KMS-11 (cell line): Measurements from ENCODE around the gene KL.

Experiments
- H2AFZ ChIP-seq: fragments of 200-600 bp; sonication (generic); 2 replicates; pipeline ENCODE4 v1.6.1; 2016; ENCODE audit warnings: antibody characterized with exemption, mixed run types, low read depth
- H3K27ac ChIP-seq: fragments of 200-600 bp; sonication (generic); 2 replicates; pipeline ENCODE4 v1.6.1; 2016; ENCODE audit warnings: mild to moderate bottlenecking, mixed run types
- H3K27me3 ChIP-seq: fragments of 200-600 bp; sonication (generic); 2 replicates; pipeline ENCODE4 v1.6.1; 2017; ENCODE audit warnings: mild to moderate bottlenecking, low read depth, mixed run types, moderate library complexity; ENCODE audit not compliant: insufficient read depth
- H3K36me3 ChIP-seq: fragments of 200-600 bp; sonication (generic); 2 replicates; pipeline ENCODE4 v1.6.1; 2017; ENCODE audit warnings: mild to moderate bottlenecking, mixed run types; ENCODE audit not compliant: insufficient read depth
- H3K4me1 ChIP-seq: fragments of 200-600 bp; sonication (generic); 2 replicates; pipeline ENCODE4 v1.6.1; 2016; ENCODE audit warnings: mild to moderate bottlenecking, low read depth, mixed run types; ENCODE audit not compliant: poor library complexity, severe bottlenecking
- H3K4me2 ChIP-seq: fragments of 200-600 bp; sonication (generic); 2 replicates; pipeline ENCODE4 v1.7.0; 2016; ENCODE audit warnings: mild to moderate bottlenecking, mixed run types
- H3K4me3 ChIP-seq: fragments of 200-600 bp; sonication (generic); IDR thresholded peaks from 2 replicates; pipeline ENCODE4 v1.6.1; 2017; ENCODE audit warnings: low read depth, low read length, mixed read lengths; ENCODE audit not compliant: insufficient read depth
- H3K79me2 ChIP-seq: fragments of 200-600 bp; sonication (generic); 2 replicates; pipeline ENCODE4 v1.6.1; 2016; ENCODE audit warnings: low read depth, mixed run types; ENCODE audit not compliant: insufficient read depth
- H3K9ac ChIP-seq: fragments of 200-600 bp; sonication (generic); 2 replicates; pipeline ENCODE4 v1.6.1; 2016; ENCODE audit warnings: mild to moderate bottlenecking, mixed run types
- H4K20me1 ChIP-seq: fragments of 200-600 bp; sonication (generic); 2 replicates; pipeline ENCODE4 v1.6.1; 2016; ENCODE audit warnings: mild to moderate bottlenecking, mixed run types; ENCODE audit not compliant: insufficient read depth
- CTCF ChIP-seq: fragments of 200-600 bp; sonication (generic); conservative IDR thresholded peaks from 2 replicates; pipeline ENCODE4 v1.6.1; 2017; ENCODE audit warnings: low read depth, mild to moderate bottlenecking, antibody characterized with exemption, low read length, moderate library complexity, mixed read lengths

Gene KL

GRCh38 chr13:32993145-32993544, 23.1 kb upstream of the KL start:
- H2AFZ ChIP-seq: no peak overlapping the region
- H3K27ac ChIP-seq: no peak overlapping the region
- H3K79me2 ChIP-seq: no peaks in the 10 kb centered on the region
- no peaks in the 10 kb centered on the region for H3K4me1 ChIP-seq
- H4K20me1 ChIP-seq: no peaks in the 10 kb centered on the region
- H3K36me3 ChIP-seq: no peaks in the 10 kb centered on the region
- no peak for TF ChIP-seq CTCF
- H3K4me3 ChIP-seq: no peak overlapping the region
- no peak overlapping the region for H3K4me2 ChIP-seq
- H3K9ac ChIP-seq: no peak overlapping the region
- no peaks in the 10 kb centered on the region for H3K27me3 ChIP-seq

- no peak overlapping the region for H3K9ac ChIP-seq
- H3K27ac ChIP-seq: no peak overlapping the region
- H3K4me1 ChIP-seq: no peaks in the 10 kb centered on the region
- TF ChIP-seq CTCF: no peak
- H3K4me3 ChIP-seq: no peak overlapping the region
- no peaks in the 10 kb centered on the region for H3K79me2 ChIP-seq
- no peaks in the 10 kb centered on the region for H3K27me3 ChIP-seq
- H3K36me3 ChIP-seq: no peaks in the 10 kb centered on the region
- no peak overlapping the region for H2AFZ ChIP-seq
- no peak overlapping the region for H3K4me2 ChIP-seq
- H4K20me1 ChIP-seq: no peaks in the 10 kb centered on the region
Observed at GRCh38 chr13:32997399-32997798, 18.8 kb upstream of the KL start.

- Histone ChIP-seq H3K36me3 (no peaks in the 10 kb centered on the region), H3K79me2 (no peaks in the 10 kb centered on the region), H3K4me1 (no peaks in the 10 kb centered on the region), H2AFZ (no peak overlapping the region), H3K4me3 (no peak overlapping the region), H3K27me3 (no peaks in the 10 kb centered on the region), H4K20me1 (no peaks in the 10 kb centered on the region), H3K4me2 (no peak overlapping the region), H3K27ac (no peak overlapping the region), H3K9ac (no peak overlapping the region)
- no peak for TF ChIP-seq CTCF
Observed at GRCh38 chr13:32998966-32999365, 17.3 kb upstream of the KL start.

GRCh38 chr13:33000365-33000764, 15.9 kb upstream of the KL start:
- no peaks in the 10 kb centered on the region for H3K36me3 ChIP-seq
- H3K79me2 ChIP-seq: no peaks in the 10 kb centered on the region
- no peaks in the 10 kb centered on the region for H4K20me1 ChIP-seq
- no peak overlapping the region for H2AFZ ChIP-seq
- no peak overlapping the region for H3K9ac ChIP-seq
- no peaks in the 10 kb centered on the region for H3K27me3 ChIP-seq
- H3K27ac ChIP-seq: no peak overlapping the region
- no peak overlapping the region for H3K4me2 ChIP-seq
- TF ChIP-seq CTCF: no peak
- no peaks in the 10 kb centered on the region for H3K4me1 ChIP-seq
- no peak overlapping the region for H3K4me3 ChIP-seq

- Histone ChIP-seq H3K9ac (no peak overlapping the region), H3K27me3 (no peaks in the 10 kb centered on the region), H3K4me2 (no peak overlapping the region), H3K4me1 (no peaks in the 10 kb centered on the region), H4K20me1 (no peaks in the 10 kb centered on the region), H3K27ac (no peak overlapping the region), H2AFZ (no peak overlapping the region), H3K4me3 (no peak overlapping the region), H3K79me2 (no peaks in the 10 kb centered on the region), H3K36me3 (no peaks in the 10 kb centered on the region)
- no peak for TF ChIP-seq CTCF
Observed at GRCh38 chr13:33003458-33004019, 12.7 kb upstream of the KL start.
